T-cell (primary cell): ENCODE data around the gene TAMALIN. TPM values are rescaled to one million over a fixed set of nuclear protein-coding genes. Genes with fewer than 3 reads are reported as not detected.

Experiments
- ATAC-seq, 4 experiments: fragments of 200-7000 bp in 3 of 4; fragments of 150-1000 bp in 1 of 4; cut with Tn5 transposase; replicated peaks in 1 of 4; 1 replicate in 3 of 4; 2 replicates in 1 of 4; pipeline ENCODE4 v1.10.0; 2021; ENCODE audit warnings: moderate library complexity in 3 of 4, mild to moderate bottlenecking in 2 of 4, moderate number of reproducible peaks in 1 of 4
- CTCF ChIA-PET, 2 donors: fragments of 300-600 bp; sonication (Branson Sonifier 250); formaldehyde crosslinking; loops; one replicate each; lab custom pipeline; 2022; ENCODE audit warnings: antibody characterized with exemption in 2 of 2; lab: Charles Lee
- POLR2A ChIA-PET, 2 donors: fragments of 300-600 bp; sonication (Branson Sonifier 250); formaldehyde crosslinking; loops; one replicate each; lab custom pipeline; 2022; ENCODE audit warnings: antibody characterized with exemption in 2 of 2; lab: Charles Lee
- DNase-seq, 35 experiments: peaks; one replicate each; pipeline versions ENCODE4 v3.0.0 to v3.0.0-alpha.2; 2013 to 2023
- H3K27ac ChIP-seq: one replicate; pipeline ENCODE4 v1.5.1; 2013; ENCODE audit warnings: low read length
- H3K27me3 ChIP-seq, 2 experiments: replicated peaks in 1 of 2; 1 replicate in 1 of 2; 2 replicates in 1 of 2; pipeline versions ENCODE4 v1.6.1 to v1.7.0; 2013; ENCODE audit warnings: low read length in 1 of 2, mixed read lengths in 1 of 2; ENCODE audit not compliant: control insufficient read depth in 2 of 2, insufficient read depth in 2 of 2; ENCODE audit errors: extremely low read depth in 1 of 2
- H3K36me3 ChIP-seq, 2 donors: 1 replicate in 1 of 2; 2 replicates in 1 of 2; pipeline versions ENCODE4 v1.6.1 to v1.7.0; 2013; ENCODE audit warnings: low read length in 1 of 2; ENCODE audit not compliant: control insufficient read depth in 2 of 2, insufficient read depth in 1 of 2; ENCODE audit errors: extremely low read depth in 1 of 2
- H3K4me1 ChIP-seq, 2 experiments: 1 replicate in 1 of 2; 2 replicates in 1 of 2; pipeline versions ENCODE4 v1.6.1 to v1.7.0; 2013; ENCODE audit warnings: low read length in 2 of 2, mixed read lengths in 1 of 2; ENCODE audit not compliant: insufficient read depth in 2 of 2, control insufficient read depth in 1 of 2; ENCODE audit errors: extremely low read depth in 1 of 2
- H3K4me3 ChIP-seq, 2 donors: 1 replicate in 1 of 2; 2 replicates in 1 of 2; pipeline versions ENCODE4 v1.5.1 to v1.7.0; 2013; ENCODE audit warnings: mild to moderate bottlenecking in 2 of 2, low read length in 1 of 2, moderate library complexity in 1 of 2; ENCODE audit not compliant: control insufficient read depth in 1 of 2; ENCODE audit errors: extremely low read depth in 1 of 2
- H3K9me3 ChIP-seq: 2 replicates; pipeline ENCODE4 v1.7.0; 2013
- H3K27ac Mint-ChIP-seq, 2 donors: one replicate each; pipeline ENCODE4 v1.8.0; 2020 to 2021; ENCODE audit warnings: mild to moderate bottlenecking in 2 of 2, mixed read lengths in 2 of 2
- H3K27me3 Mint-ChIP-seq, 2 donors: one replicate each; pipeline ENCODE4 v1.8.0; 2021 to 2022; ENCODE audit warnings: mixed read lengths in 2 of 2
- H3K36me3 Mint-ChIP-seq: one replicate; pipeline ENCODE4 v1.8.0; 2021; ENCODE audit warnings: mixed read lengths
- H3K4me1 Mint-ChIP-seq, 3 donors: one replicate each; pipeline ENCODE4 v1.8.0; 2020 to 2022; ENCODE audit warnings: mixed read lengths in 3 of 3, mild to moderate bottlenecking in 1 of 3
- H3K4me3 Mint-ChIP-seq, 3 donors: one replicate each; pipeline ENCODE4 v1.8.0; 2020 to 2022; ENCODE audit warnings: mild to moderate bottlenecking in 3 of 3, mixed read lengths in 3 of 3, moderate library complexity in 3 of 3
- H3K9me3 Mint-ChIP-seq, 3 donors: one replicate each; pipeline ENCODE4 v1.8.0; 2020 to 2022; ENCODE audit warnings: mixed read lengths in 3 of 3
- WGBS: methylation state at CpG from one replicate; pipeline ENCODE4 v1.1.5; 2013; ENCODE audit warnings: missing lambda C conversion rate; ENCODE audit not compliant: insufficient coverage; 5-methylcytosine and 5-hydroxymethylcytosine counted together
- total RNA-seq, 35 experiments: library from RNA in 6 of 35; stranded (reverse) in 6 of 35; fragments of 120-200 nt in 1 of 35; gene quantifications; one replicate each; pipeline versions ENCODE4 v1.2.1 to v1.2.4 and lab custom pipeline; 2013 to 2026

Gene TAMALIN
- total RNA-seq, 5 donors from 2014 or later (not counting 1 experiment from before 2014, with no cell fraction given) = 31.7 to 480 (median 38.4) TPM

DNA sequence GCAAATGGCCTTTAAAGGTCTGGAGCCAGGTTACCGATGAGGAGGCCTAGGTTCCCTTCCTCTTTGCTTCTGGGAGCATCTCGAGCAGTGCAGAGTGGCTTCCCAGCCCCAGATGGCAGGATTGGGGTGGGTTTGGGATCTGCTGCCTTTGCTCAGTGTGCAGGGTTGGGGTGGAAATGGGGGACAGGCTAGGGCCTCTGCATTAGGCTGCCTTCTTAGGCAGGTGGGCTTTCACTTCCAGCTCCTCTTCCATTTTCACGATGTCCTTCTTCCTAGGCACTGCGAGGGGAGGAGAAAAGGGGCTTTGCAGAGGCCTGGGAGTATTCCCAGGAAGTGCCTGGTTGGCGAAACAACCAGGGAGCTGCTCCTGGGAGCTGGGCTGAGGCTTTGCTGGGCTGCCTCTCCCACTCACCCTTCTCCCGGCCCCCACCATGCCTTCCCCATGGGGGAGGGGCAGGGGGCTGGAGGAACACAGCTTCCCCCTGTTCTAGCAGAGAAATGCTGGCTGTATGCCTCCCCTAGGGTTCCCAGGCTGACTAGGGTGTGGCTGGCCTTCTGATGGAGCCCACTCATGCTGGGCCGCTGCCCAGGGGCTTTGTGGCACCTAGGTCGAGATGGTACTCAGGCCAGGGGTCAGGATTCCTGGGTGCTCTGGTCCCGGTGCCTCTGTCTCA lies 46.9 kb downstream of the TAMALIN start:
- POLR2A ChIA-PET = interaction anchor here in 1 of 2 donors (0.5 kb wide), 1 partner anchor 17 kb away, joined by 3 read pairs; no protein-coding TSS in a partner anchor
- ATAC-seq = no peak
- Histone ChIP-seq H3K36me3 (peaks cover 3 to 6% of the 10 kb centered on the region in 2 donors), H3K4me1 (peaks cover 17 to 33% of the 10 kb centered on the region in 2 experiments), H3K27me3 (peaks cover 0 to 10% of the 10 kb centered on the region in 2 experiments), H3K9me3 (no peaks in the 10 kb centered on the region), H3K4me3 (no peak overlapping the region), H3K27ac (no peak overlapping the region)
- 90% methylated on average over 3 of the region's 9 CpGs for WGBS
- Mint-ChIP-seq H3K4me3 (peak overlapping the region in 1 of 3 donors; percentile 88), H3K4me1 (peaks cover 34 to 41% (median 38%) of the 10 kb centered on the region in 3 donors), H3K27ac (no peak overlapping the region), H3K9me3 (no peaks in the 10 kb centered on the region), H3K27me3 (peaks cover 0 to 4% of the 10 kb centered on the region in 2 donors), H3K36me3 (peaks cover 4% of the 10 kb centered on the region)
- no peak for DNase-seq
- CTCF ChIA-PET = interaction anchor here (2.2 to 4.3 kb wide), 2 partner anchors 28 kb away, joined by 7 to 43 read pairs; no protein-coding TSS in a partner anchor

DNA sequence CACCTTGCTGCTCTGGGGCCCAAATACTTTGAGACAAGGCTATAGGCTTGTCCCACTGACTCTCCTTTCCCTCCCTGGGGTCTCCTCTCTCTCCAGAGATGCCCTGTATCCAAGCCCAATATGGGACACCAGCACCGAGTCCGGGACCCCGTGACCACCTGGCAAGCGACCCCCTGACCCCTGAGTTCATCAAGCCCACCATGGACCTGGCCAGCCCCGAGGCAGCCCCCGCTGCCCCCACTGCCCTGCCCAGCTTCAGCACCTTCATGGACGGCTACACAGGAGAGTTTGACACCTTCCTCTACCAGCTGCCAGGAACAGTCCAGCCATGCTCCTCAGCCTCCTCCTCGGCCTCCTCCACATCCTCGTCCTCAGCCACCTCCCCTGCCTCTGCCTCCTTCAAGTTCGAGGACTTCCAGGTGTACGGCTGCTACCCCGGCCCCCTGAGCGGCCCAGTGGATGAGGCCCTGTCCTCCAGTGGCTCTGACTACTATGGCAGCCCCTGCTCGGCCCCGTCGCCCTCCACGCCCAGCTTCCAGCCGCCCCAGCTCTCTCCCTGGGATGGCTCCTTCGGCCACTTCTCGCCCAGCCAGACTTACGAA lies 47.6 kb downstream of the TAMALIN start:
- Histone ChIP-seq H3K4me1 (peaks cover 17 to 33% of the 10 kb centered on the region in 2 experiments), H3K27me3 (peaks cover 0 to 10% of the 10 kb centered on the region in 2 experiments), H3K4me3 (no peak overlapping the region), H3K36me3 (peaks cover 6% of the 10 kb centered on the region in 2 donors), H3K9me3 (no peaks in the 10 kb centered on the region), H3K27ac (no peak overlapping the region)
- ChIA-PET CTCF (interaction anchor here (0.5 to 4.3 kb wide), 4 partner anchors 27 to 30 kb away, joined by 3 to 43 read pairs (median 6); no protein-coding TSS in a partner anchor), POLR2A (interaction anchor here in 1 of 2 donors (0.5 kb wide), 1 partner anchor 947 kb away, joined by 4 read pairs; no protein-coding TSS in a partner anchor)
- ATAC-seq = no peak
- Mint-ChIP-seq H3K27me3 (peaks cover 0 to 1% of the 10 kb centered on the region in 2 donors), H3K9me3 (no peaks in the 10 kb centered on the region), H3K27ac (no peak overlapping the region), H3K36me3 (peaks cover 4% of the 10 kb centered on the region), H3K4me3 (no peak overlapping the region), H3K4me1 (peaks cover 32 to 36% (median 35%) of the 10 kb centered on the region in 3 donors)
- 90% methylated on average over 21 of the region's 21 CpGs for WGBS
- DNase-seq = no peak

DNA sequence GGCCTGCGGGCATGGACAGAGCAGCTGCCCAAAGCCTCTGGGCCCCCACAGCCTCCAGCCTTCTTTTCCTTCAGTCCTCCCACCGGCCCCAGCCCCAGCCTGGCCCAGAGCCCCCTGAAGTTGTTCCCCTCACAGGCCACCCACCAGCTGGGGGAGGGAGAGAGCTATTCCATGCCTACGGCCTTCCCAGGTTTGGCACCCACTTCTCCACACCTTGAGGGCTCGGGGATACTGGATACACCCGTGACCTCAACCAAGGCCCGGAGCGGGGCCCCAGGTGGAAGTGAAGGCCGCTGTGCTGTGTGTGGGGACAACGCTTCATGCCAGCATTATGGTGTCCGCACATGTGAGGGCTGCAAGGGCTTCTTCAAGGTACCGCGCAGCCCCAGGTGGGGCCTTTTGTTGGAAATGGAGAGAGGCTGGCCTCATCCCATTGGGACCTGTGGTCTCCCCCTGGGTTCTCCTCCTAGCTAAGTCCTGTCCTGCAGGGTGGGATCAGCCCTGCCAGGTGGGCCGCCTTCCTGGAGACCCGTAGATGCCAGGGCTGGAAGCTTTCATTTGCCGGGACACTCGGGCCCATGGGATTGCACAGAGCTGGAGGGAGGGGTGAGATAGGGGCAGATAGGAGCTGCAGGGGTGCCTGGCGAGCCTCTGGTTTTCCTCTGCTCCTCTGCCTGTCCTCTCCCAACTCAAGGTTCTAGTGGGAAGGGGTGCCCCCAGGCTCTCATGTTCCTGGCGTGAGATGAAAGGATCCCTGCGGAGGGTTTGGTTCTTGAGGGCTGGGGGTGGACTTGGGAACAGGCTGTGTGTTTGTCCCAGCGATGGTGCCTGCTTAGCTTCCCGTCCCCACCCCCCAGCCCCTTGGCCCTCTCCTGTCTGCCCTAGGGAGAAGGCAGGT lies 48.3 kb downstream of the TAMALIN start:
- Mint-ChIP-seq H3K4me3 (peak overlapping the region in 1 of 3 donors; percentile 13), H3K9me3 (no peaks in the 10 kb centered on the region), H3K4me1 (peaks cover 24 to 28% (median 27%) of the 10 kb centered on the region in 3 donors), H3K36me3 (peaks cover 4% of the 10 kb centered on the region), H3K27ac (no peak overlapping the region), H3K27me3 (no peaks in the 10 kb centered on the region)
- Histone ChIP-seq H3K4me3 (no peak overlapping the region), H3K27me3 (peaks cover 0 to 5% of the 10 kb centered on the region in 2 experiments), H3K9me3 (no peaks in the 10 kb centered on the region), H3K36me3 (peaks cover 6% of the 10 kb centered on the region in 2 donors), H3K4me1 (peaks cover 16 to 28% of the 10 kb centered on the region in 2 experiments), H3K27ac (no peak overlapping the region)
- ChIA-PET CTCF (interaction anchor here (0.6 to 2.2 kb wide), 5 partner anchors 12 to 29 kb away, joined by 3 to 7 read pairs (median 3); no protein-coding TSS in a partner anchor), POLR2A (no interaction called here)
- DNase-seq (no peak), ATAC-seq (no peak)
- WGBS = 100% methylated on average over 6 of the region's 21 CpGs

DNA sequence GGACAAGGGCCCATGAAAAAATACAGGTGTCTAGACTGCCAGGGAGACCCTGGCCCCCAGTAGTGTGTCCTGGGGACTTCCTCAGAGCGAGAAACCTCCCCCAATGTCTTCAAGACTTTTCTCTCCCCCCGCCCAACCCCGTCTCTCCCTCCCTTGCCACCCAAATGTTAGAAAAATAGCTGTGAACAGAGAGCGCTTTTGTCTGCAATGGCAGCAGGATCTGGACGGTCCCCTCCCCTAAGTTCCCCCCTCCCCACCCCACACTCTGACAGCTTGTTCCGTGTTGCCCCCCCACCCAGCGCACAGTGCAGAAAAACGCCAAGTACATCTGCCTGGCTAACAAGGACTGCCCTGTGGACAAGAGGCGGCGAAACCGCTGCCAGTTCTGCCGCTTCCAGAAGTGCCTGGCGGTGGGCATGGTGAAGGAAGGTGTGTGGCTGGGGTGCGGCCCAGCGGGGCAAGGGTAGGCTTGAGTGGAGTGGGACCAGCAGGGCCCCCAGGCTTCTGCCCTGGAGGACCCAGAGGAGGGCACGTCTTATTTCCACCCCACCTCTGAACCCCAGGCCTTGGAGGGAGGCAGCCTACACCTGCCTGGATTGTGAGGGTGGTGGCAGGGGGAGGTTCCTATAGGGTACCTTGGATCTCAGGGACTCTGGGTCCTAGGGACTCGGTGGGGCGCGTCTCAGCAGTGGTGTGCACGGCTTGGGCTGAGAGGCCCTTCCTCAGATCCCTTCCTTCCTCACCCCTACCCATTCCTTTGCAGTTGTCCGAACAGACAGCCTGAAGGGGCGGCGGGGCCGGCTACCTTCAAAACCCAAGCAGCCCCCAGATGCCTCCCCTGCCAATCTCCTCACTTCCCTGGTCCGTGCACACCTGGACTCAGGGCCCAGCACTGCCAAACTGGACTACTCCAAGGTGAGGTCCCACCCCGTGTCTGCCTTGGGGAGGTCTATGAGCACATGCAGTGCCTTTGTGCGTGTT lies 49.3 kb downstream of the TAMALIN start:
- Histone ChIP-seq H3K4me1 (peaks cover 8 to 19% of the 10 kb centered on the region in 2 experiments), H3K4me3 (no peak overlapping the region), H3K27ac (no peak overlapping the region), H3K27me3 (no peaks in the 10 kb centered on the region), H3K36me3 (peaks cover 6% of the 10 kb centered on the region in 2 donors), H3K9me3 (no peaks in the 10 kb centered on the region)
- peaks cover 20 to 21% (median 21%) of the 10 kb centered on the region in 3 donors for H3K4me1 Mint-ChIP-seq
- 89% methylated on average over 12 of the region's 27 CpGs for WGBS
- no peak overlapping the region for H3K4me3 Mint-ChIP-seq
- no peaks in the 10 kb centered on the region for H3K27me3 Mint-ChIP-seq
- H3K36me3 Mint-ChIP-seq = peaks cover 4% of the 10 kb centered on the region
- ChIA-PET POLR2A (interaction anchor here (0.5 to 0.6 kb wide), 2 partner anchors 90 to 974 kb away, joined by 3 read pairs; no protein-coding TSS in a partner anchor), CTCF (interaction anchor here in 1 of 2 donors (0.6 to 2.2 kb wide), 4 partner anchors 13 to 30 kb away, joined by 3 to 7 read pairs (median 3); no protein-coding TSS in a partner anchor)
- no peak for DNase-seq
- no peaks in the 10 kb centered on the region for H3K9me3 Mint-ChIP-seq
- ATAC-seq = no peak
- H3K27ac Mint-ChIP-seq = no peak overlapping the region

DNA sequence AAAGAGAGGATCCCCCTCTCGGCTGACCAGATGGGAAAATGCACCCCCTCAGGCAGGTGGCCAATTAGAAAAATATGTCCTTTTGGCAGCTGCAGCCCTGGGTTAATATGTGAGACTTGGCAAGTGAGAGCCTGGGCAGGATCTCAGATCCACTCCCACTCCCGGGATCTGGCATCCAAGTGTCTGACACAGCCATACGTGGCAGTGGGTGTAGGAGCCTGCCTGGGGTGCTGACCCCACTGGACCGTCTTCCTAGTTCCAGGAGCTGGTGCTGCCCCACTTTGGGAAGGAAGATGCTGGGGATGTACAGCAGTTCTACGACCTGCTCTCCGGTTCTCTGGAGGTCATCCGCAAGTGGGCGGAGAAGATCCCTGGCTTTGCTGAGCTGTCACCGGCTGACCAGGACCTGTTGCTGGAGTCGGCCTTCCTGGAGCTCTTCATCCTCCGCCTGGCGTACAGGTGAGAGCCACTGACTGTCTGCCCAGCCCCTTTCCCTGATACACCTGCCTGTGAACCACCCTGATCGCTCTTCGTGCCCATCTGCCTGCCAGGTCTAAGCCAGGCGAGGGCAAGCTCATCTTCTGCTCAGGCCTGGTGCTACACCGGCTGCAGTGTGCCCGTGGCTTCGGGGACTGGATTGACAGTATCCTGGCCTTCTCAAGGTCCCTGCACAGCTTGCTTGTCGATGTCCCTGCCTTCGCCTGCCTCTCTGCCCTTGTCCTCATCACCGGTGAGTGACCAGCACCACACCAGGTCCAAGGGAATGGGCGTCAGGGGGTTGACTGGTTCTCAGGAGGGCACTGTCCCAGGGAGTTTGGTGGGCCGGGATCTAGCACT lies 50.3 kb downstream of the TAMALIN start:
- H3K36me3 Mint-ChIP-seq = peaks cover 4% of the 10 kb centered on the region
- no peak overlapping the region for H3K4me3 Mint-ChIP-seq
- no peak overlapping the region for H3K27ac Mint-ChIP-seq

More for the DNA sequence above, 50.3 kb downstream of the TAMALIN start:
- Mint-ChIP-seq H3K9me3 (no peaks in the 10 kb centered on the region), H3K27me3 (no peaks in the 10 kb centered on the region), H3K4me1 (peaks cover 11 to 12% (median 12%) of the 10 kb centered on the region in 3 donors)
- DNase-seq = no peak
- no peaks in the 10 kb centered on the region for H3K27me3 ChIP-seq
- H3K36me3 ChIP-seq = peaks cover 6% of the 10 kb centered on the region in 2 donors
- peaks cover 3 to 12% of the 10 kb centered on the region in 2 experiments for H3K4me1 ChIP-seq
- ChIA-PET POLR2A (interaction anchor here in 1 of 2 donors (0.5 kb wide), 1 partner anchor 91 kb away, joined by 3 read pairs; no protein-coding TSS in a partner anchor), CTCF (interaction anchor here in 1 of 2 donors (1.6 kb wide), 1 partner anchor 24 kb away, joined by 4 read pairs; no protein-coding TSS in a partner anchor)
- WGBS = 91% methylated on average over 23 of the region's 23 CpGs
- no peak overlapping the region for H3K27ac ChIP-seq
- H3K4me3 ChIP-seq = no peak overlapping the region
- no peaks in the 10 kb centered on the region for H3K9me3 ChIP-seq
- no peak for ATAC-seq
